Ramos (cell line): Measurements from ENCODE around the gene SLC7A8.

ENCODE experiments used
- in situ Hi-C: fragments of 300-500 bp; cut with MboI; formaldehyde crosslinking; loops from one replicate; pipeline ENCODE4 v1.14.3; 2022; ENCODE audit warnings: low sequenced_read_pairs; ENCODE audit not compliant: unreplicated experiment

Gene SLC7A8

GRCh38 chr14:23162005-23162404 lies 21.5 kb downstream of the SLC7A8 start:
- in situ Hi-C loops = no loop called here

- in situ Hi-C loops = no loop called here
Observed at GRCh38 chr14:23160924-23161522, 22.4 kb downstream of the SLC7A8 start.

DNA sequence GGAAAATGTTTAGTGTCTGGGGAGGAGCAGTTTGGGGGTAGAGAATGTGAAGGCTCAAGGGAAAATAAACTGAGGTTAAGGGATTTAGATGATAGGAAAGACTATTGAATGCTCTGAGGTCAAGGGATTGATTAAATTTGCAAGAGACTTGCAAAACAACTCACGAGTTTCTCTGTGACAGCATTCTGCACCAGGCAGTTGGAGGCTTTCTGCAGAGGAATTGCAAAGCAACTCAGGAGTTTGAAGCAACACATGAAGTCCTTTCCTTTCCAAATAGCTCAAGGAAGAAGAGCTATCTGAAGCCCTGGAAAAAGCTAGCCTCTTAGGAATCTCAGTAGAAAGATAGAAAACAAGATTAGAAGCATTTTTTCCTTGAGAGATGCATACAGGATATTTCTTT lies 23.9 kb downstream of the SLC7A8 start:
- in situ Hi-C loops = no loop called here

GRCh38 chr14:23158779-23159178 lies 24.7 kb downstream of the SLC7A8 start:
- in situ Hi-C loops = no loop called here

DNA sequence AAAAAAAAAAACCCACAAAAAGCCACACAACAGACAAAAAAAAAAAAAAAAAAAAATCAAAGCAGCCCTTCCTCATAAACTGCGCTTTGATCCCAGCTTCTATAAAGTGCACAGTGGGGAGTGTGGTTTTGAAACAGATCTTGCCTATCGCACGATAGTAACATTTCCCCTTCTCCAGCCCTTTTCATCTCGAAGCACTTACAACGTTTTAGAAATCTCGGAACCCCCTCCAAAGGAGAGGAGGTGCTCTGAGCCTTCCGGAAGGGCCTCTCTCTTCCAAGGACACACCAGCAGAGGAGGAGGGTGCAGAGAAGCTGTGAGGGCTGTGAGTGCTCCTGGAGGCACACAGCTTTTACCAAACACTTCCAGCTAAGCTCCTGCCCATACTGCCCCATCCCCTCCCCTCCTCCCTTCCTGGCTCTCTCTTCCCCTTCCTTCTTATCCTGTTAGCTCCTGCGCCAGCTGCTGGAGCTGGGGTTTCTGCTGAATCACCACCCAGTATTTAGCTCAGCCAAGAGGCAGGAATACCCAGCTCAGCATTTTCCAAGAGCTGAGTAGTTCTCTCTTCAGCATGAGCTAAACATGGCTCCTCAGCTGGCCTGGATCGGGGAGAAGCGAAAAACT lies 28.4 kb downstream of the SLC7A8 start:
- in situ Hi-C loops = no loop called here

GRCh38 chr14:23153851-23154796 lies 29.3 kb downstream of the SLC7A8 start:
- in situ Hi-C loops = no loop called here

DNA sequence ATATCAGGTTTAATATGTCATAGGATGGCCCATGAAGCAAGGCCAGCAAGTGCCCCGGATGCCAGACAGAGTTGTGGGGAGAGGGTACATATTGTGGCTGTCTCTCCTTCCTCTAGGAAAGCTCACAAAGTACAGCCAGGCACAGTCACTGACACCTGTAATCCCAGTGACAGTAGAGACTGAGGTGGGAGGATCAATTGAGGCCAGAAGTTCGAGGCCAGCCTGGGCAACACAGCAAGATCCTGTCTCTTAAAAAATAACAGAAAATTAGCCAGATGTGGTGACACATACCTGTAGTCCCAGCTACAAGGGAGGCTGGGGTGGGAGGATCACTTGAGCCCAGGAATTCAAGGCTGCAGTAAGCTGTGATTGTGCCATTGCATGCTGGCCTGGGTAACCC lies 32.1 kb downstream of the SLC7A8 start:
- in situ Hi-C loops = no loop called here

DNA sequence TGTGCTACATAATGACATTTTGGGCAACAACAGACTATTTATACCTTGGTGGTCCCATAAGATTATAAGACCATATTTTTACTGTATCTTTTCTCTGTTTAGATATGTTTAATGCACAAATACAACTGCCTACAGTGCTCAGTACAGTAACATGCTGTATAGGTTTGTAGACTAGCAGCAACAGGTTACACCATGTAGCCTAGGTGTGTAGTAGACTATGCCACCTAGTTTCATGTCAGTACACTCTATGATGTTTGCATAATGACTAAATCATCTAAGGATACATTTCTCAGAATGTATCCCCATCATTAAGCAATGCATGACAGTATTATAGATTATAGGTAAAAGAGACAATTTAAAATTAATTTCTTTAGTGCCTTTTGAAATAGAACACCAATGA lies 33.7 kb downstream of the SLC7A8 start:
- in situ Hi-C loops = no loop called here

- in situ Hi-C loops = no loop called here
Observed at GRCh38 chr14:23148591-23149249, 34.7 kb downstream of the SLC7A8 start.

GRCh38 chr14:23147676-23148075 lies 35.8 kb downstream of the SLC7A8 start:
- in situ Hi-C loops = no loop called here

DNA sequence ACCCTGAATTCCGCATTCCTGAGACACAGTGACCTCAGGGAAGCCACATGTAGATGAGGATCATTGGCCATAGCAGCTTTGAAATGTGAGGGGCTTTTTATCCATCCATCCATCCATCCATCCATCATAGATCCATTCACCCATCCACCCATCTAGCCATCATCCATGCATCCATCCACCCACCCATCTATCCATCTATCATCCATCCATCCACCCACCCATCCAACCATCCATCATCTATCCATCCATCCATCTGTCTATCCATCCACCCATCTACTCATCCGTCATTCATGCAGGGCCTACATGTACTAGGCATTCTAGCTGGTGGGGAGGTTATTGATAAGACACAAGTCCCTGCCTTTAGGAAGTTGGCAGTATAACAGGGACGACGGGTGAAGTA lies 36.5 kb downstream of the SLC7A8 start:
- in situ Hi-C loops = no loop called here

GRCh38 chr14:23146351-23146910 lies 37.0 kb downstream of the SLC7A8 start:
- in situ Hi-C loops = no loop called here

DNA sequence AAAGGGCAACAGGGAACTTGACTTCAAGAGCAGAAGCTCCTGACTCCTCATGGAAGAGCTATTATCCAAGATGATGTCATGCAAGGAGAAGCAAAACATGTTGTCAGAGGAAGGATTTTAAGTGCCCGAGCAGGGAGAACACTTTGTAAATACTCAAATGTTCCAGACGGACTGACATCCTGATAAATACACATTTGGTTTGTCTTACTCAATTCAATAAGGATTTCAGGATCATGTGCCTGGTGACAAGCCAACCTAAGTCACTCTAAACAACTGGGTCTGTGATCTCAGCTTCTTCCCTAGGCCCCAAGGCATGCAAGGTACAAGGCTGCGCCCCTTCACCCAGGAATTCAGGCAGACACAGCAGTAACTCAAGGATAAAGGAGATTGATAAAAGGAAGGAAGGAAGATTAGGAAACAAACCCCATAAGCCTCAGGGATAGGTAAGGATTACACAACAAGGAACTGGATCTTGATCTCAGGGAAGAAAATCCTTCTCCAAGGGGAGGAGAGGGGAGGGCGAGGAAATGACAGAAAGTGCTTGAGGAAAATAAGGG lies 37.6 kb downstream of the SLC7A8 start:
- in situ Hi-C loops = no loop called here

- in situ Hi-C loops = no loop called here
Observed at GRCh38 chr14:23143911-23144310, 39.5 kb downstream of the SLC7A8 start.

- in situ Hi-C loops = no loop called here
Observed at GRCh38 chr14:23142826-23143225, 40.6 kb downstream of the SLC7A8 start.

DNA sequence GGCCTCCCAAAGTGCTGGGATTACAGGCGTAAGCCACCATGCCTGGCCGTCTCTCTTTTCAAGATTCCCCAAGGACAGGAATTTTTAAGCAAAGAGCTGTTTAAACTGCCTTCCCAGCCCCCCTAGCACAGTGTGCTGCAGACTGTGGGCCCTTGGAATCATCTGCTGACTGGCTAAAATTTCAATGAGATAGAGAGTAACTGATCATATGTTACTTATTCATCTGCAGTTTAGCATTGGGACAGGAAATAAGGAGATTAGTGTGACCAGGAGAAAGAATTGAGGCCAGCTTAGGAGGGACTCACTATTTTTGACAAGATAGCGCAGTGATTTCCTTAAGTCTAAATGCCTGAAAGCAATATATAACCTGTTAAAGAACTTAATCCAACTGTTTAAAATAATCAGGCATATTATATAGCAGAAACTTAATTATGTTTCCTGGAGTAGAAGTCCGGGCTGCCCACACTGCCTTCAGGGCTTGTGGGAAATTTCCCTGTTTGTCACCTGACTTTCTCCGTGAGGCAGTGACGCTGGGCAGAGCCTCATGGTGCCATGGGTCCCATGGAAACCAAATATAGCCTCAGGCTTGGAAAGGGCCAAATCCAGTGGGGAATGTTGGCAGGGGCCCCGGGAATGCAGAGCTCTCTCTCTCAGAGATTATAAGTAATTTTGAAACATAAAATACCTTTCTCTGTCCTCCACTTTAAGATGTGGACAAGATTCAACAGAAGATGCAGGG lies 41.6 kb downstream of the SLC7A8 start:
- in situ Hi-C loops = no loop called here

GRCh38 chr14:23140371-23140770 lies 43.1 kb downstream of the SLC7A8 start:
- in situ Hi-C loops = no loop called here

- in situ Hi-C loops = no loop called here
Observed at GRCh38 chr14:23139874-23140273, 43.6 kb downstream of the SLC7A8 start.

DNA sequence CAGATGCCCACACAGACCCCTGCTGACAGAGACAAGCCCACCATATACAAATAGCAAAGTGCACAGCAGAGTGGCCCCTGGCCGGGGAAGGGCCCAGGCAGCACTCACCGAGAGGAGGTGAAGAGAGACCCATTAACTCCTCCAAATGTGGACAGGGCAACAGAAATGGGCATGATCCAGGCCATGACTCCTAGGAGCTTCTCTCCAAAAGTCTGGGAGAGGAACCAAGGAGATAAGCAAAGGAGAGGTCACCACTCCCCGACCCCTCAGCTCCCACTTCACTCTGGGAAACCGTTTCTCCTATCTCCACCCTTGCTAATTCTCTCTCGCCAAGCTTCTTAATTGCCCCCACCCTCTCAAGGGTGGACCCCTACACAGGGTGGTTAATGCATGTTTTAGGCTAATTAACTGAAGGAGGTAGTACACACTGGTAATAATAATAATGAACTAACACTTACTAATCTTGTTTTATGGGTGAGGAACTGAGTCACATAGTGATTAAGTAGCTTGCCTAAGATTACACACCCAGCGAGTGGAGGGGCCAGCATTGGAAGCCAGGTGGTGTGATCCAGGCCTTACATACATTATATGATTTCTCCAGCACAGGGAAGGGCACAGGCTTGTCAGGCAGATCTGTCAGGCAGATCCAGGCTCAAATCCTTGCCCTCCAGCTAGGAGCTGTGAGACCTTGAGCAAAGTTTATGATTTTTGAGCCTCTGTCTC lies 45.5 kb downstream of the SLC7A8 start:
- in situ Hi-C loops = no loop called here
